Small intestine (tissue), 7 donors: ENCODE results near the gene SNPH. TPM values are rescaled to one million over a fixed set of nuclear protein-coding genes. Genes with fewer than 3 reads are reported as not detected.
"Not testable (repeated sequence)": the region's sequence is repeated elsewhere in the genome, so short reads cannot be mapped to it uniquely, and the experiment has no call there.

Source experiments
- DNase-seq, 2 donors: peaks; one replicate each; pipeline versions ENCODE4 v3.0.0 to v3.0.0-alpha.2; 2013
- FAIRE-seq: peaks from 2 replicates; lab custom pipeline; 2012; peaks lifted over from hg19 to GRCh38; lab: Jason Lieb, UNC
- H3K27ac ChIP-seq, 3 donors: one replicate each; pipeline ENCODE4 v1.5.1; 2013; ENCODE audit warnings: low read length in 2 of 3, mild to moderate bottlenecking in 2 of 3, control low read depth in 1 of 3, inconsistent platforms in 1 of 3, low read depth in 1 of 3, moderate library complexity in 1 of 3
- H3K27me3 ChIP-seq, 3 donors: one replicate each; pipeline ENCODE4 v1.6.1; 2013; ENCODE audit warnings: low read length in 3 of 3, inconsistent platforms in 1 of 3; ENCODE audit not compliant: control insufficient read depth in 3 of 3, insufficient read depth in 3 of 3
- H3K36me3 ChIP-seq, 3 donors: one replicate each; pipeline ENCODE4 v1.6.1; 2013; ENCODE audit warnings: low read length in 3 of 3, inconsistent platforms in 1 of 3, low read depth in 1 of 3, mild to moderate bottlenecking in 1 of 3, moderate library complexity in 1 of 3; ENCODE audit not compliant: control insufficient read depth in 3 of 3, insufficient read depth in 2 of 3
- H3K4me1 ChIP-seq, 3 donors: one replicate each; pipeline ENCODE4 v1.6.1; 2013; ENCODE audit warnings: low read length in 2 of 3, inconsistent platforms in 1 of 3, low read depth in 1 of 3, mild to moderate bottlenecking in 1 of 3, moderate library complexity in 1 of 3; ENCODE audit not compliant: control insufficient read depth in 3 of 3, insufficient read depth in 2 of 3
- H3K4me3 ChIP-seq, 3 donors: one replicate each; pipeline ENCODE4 v1.5.1; 2013; ENCODE audit warnings: low read length in 3 of 3, control low read depth in 1 of 3, inconsistent platforms in 1 of 3, low read depth in 1 of 3, mild to moderate bottlenecking in 1 of 3, moderate library complexity in 1 of 3
- H3K9me3 ChIP-seq, 2 donors: one replicate each; pipeline ENCODE4 v1.6.1; 2013; ENCODE audit warnings: low read depth in 1 of 2, low read length in 1 of 2; ENCODE audit not compliant: control insufficient read depth in 2 of 2, insufficient read depth in 1 of 2
- WGBS, 3 donors: extraction: QIAGEN DNeasy Blood & Tissue Kit; methylation state at CpG; one replicate each; pipeline ENCODE4 v1.1.7; 2013; 5-methylcytosine and 5-hydroxymethylcytosine counted together
- polyA plus RNA-seq, 4 donors: library from polyadenylated mRNA; stranded (reverse) in 3 of 4; unstranded in 1 of 4; fragments of 200-250 nt in 3 of 4; fragments of 120-200 nt in 1 of 4; gene quantifications; one replicate each; pipeline versions ENCODE4 v1.2.1 to v1.2.3, GENCODE V29; 2013
- donor health status: healthy with polysubstance abuse.
- donor health status: control.
- donor health status: control.
- donor health status: Bipolar disorder and iron deficiency.
- donor health status: healthy.

Gene SNPH
- polyA plus RNA-seq, 4 donors: 0.45 to 3.2 (median 0.73) TPM

DNA sequence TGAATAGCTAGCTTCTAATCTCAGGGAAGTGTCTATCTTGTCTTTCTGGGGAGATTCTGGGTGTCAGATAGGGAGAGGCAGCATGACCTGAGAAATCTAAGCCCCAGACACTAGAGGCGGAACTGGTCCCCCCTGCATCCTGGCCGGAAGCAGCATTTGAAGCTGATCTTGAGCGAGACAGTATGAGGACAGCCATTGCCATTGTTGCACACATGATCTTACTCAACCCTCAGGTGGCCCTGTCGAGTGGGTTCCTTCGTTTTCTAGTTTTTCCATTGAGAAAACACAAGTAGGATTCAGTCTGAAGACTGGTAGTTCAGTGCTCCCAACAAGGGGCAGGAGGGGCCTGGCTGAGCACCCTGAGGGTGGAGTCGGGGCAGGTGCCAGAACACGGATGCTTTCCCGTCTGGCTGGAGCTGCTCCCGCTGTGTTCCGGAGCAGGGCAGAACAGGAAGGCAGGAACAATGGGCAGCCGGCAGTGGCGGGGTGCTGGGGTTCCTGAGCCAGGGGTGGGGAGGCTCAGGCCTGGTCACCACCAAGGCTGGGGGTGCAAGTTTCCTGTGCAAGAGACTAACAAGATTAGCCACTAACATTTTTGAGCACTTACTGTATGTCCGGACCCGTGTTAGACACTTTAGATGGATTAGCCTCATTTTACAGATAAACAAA, 70.7 kb downstream of the SNPH start:
- Histone ChIP-seq H3K4me1 (peaks cover 0 to 3% (median 2%) of the 10 kb centered on the region in 3 donors), H3K36me3 (peaks cover 0 to 33% (median 0%) of the 10 kb centered on the region in 3 donors), H3K27ac (peak overlapping the region in 1 of 3 donors; percentile 64), H3K9me3 (peaks cover 0 to 7% of the 10 kb centered on the region in 2 donors), H3K4me3 (no peak overlapping the region), H3K27me3 (no peaks in the 10 kb centered on the region)
- 19 to 36% (median 35%) methylated on average over 14 of the region's 14 CpGs for WGBS, 3 donors
- FAIRE-seq: no peak
- DNase-seq: peak in 1 of 2 donors; percentile 40

DNA sequence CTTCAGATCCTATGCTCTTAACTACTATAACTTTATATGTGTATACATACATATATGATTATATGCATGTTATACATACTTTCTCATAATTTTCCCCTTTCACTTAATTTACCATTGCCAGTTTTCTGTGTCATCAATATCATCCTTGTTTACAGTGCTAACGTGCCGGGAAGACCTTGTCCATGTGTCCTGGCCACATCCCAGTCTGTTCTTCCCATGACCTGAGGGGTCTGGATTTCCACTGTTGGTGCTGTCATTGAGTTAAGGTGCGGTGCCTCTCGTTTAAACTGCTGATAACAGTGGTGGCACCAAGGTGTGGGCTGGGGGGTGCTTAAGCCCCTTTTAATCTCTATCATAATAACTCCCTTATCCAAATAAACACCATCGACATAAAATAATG, 71.3 kb downstream of the SNPH start:
- H3K27me3 ChIP-seq: no peaks in the 10 kb centered on the region
- DNase-seq: no peak
- H3K9me3 ChIP-seq: peaks cover 0 to 7% of the 10 kb centered on the region in 2 donors
- H3K4me1 ChIP-seq: peaks cover 0 to 3% (median 2%) of the 10 kb centered on the region in 3 donors
- H3K4me3 ChIP-seq: no peak overlapping the region
- 25 to 40% (median 35%) methylated on average over 5 of the region's 5 CpGs for WGBS, 3 donors
- peak overlapping the region in 1 of 3 donors; percentile 9 for H3K27ac ChIP-seq
- peaks cover 0 to 27% (median 0%) of the 10 kb centered on the region in 3 donors for H3K36me3 ChIP-seq
- no peak for FAIRE-seq

GRCh38 chr20:1338096-1338495, 72.0 kb downstream of the SNPH start:
- H3K27me3 ChIP-seq: no peaks in the 10 kb centered on the region
- peaks cover 0 to 7% of the 10 kb centered on the region in 2 donors for H3K9me3 ChIP-seq
- no peak overlapping the region for H3K4me3 ChIP-seq
- peaks cover 0 to 3% (median 2%) of the 10 kb centered on the region in 3 donors for H3K4me1 ChIP-seq
- FAIRE-seq: no peak
- peaks cover 0 to 22% (median 0%) of the 10 kb centered on the region in 3 donors for H3K36me3 ChIP-seq
- no peak for DNase-seq
- peak overlapping the region in 1 of 3 donors; percentile 24 for H3K27ac ChIP-seq
- 97 to 99% (median 99%) methylated on average over 5 of the region's 5 CpGs for WGBS, 3 donors

GRCh38 chr20:1338801-1339200, 72.7 kb downstream of the SNPH start:
- 89 to 97% (median 91%) methylated on average over 4 of the region's 4 CpGs for WGBS, 3 donors

DNA sequence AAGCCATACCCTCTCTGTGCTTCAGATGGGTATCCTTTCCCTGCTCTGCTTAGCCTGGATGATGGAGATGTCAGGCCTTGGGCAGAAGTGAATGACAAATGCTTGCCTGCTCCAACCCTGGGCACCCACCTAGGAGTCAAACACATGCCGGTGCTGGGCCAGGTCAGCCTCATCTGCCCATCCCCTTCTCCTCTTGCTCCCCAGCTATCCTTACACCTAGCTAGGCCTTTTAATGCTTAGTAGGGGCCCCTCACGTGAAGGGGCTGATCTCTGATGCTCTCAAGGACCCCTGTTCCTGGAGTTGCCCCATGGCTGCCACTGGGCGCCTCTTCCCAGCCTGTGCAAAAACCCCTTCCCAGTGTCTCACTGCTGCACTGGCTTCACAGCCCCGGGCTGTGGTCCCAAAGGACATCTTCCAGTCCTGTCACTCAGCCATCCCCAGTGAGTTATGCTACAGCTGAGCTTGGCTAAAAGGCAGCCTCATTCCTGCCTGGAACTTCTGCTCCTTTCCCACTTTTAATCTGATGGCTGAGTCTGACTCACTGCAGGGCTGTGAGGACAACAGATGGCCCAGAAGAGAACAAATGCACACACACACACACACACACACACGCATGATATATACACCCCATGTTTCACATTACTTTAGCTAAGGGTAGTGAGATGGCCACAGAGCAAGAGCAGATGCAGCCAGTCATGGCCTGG, 75.6 kb downstream of the SNPH start:
- peaks cover 0 to 2% (median 0%) of the 10 kb centered on the region in 3 donors for H3K36me3 ChIP-seq
- H3K4me1 ChIP-seq: peaks cover 0 to 3% (median 2%) of the 10 kb centered on the region in 3 donors
- H3K4me3 ChIP-seq: no peak overlapping the region
- H3K9me3 ChIP-seq: no peaks in the 10 kb centered on the region
- H3K27ac ChIP-seq: no peak overlapping the region
- WGBS, 3 donors: 87 to 91% (median 90%) methylated on average over 5 of the region's 5 CpGs
- H3K27me3 ChIP-seq: no peaks in the 10 kb centered on the region
- DNase-seq (no peak), FAIRE-seq (no peak)

More at GRCh38 chr20:1338801-1339200, 72.7 kb downstream of the SNPH start:
- Histone ChIP-seq H3K27me3 (no peaks in the 10 kb centered on the region), H3K9me3 (peaks cover 0 to 6% of the 10 kb centered on the region in 2 donors), H3K4me3 (no peak overlapping the region), H3K36me3 (peaks cover 0 to 15% (median 0%) of the 10 kb centered on the region in 3 donors), H3K4me1 (peaks cover 0 to 3% (median 2%) of the 10 kb centered on the region in 3 donors), H3K27ac (no peak overlapping the region)
- no peak for DNase-seq
- FAIRE-seq: no peak

- not testable (repeated sequence) for DNase-seq, H3K27me3 ChIP-seq, H3K27ac ChIP-seq, H3K4me3 ChIP-seq, H3K9me3 ChIP-seq, FAIRE-seq, H3K4me1 ChIP-seq, H3K36me3 ChIP-seq
- 88 to 95% (median 93%) methylated on average over 8 of the region's 8 CpGs for WGBS, 3 donors
Measured at GRCh38 chr20:1343446-1344124, 77.5 kb downstream of the SNPH start.

DNA sequence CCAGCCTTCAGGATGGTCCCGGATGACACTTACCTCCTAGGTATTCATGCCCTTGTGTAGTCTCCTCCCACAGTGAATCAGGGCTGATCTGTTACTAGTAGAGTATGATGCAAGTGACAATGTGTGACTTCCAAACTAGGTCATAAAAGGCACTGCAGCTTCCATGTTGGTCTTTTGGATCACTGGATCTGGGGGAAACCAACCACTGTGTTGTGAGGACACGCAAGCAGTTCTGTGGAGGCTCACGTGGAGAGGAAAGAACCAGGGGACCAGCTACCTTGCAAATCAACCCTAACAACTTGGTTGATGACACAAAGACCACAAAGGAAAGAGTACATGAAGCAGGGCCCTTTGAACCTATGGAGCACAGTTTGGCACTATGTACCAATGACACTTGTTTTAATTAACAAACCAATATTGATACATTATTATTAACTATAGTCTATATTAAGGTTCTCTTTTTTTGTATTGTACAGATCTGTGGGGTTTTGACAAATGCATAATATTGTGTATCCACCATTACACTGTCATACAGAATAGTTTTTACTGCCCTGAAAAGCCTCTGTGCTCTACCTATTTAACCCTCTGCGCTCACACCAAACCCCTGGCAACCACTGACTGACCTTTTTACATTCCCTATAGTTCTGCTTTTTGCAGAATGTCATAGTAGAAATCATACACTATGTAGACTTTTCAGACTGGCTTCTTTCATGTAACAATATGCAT, 79.1 kb downstream of the SNPH start:
- no peaks in the 10 kb centered on the region for H3K27me3 ChIP-seq
- no peak for DNase-seq
- H3K4me1 ChIP-seq: no peaks in the 10 kb centered on the region
- H3K9me3 ChIP-seq: peaks cover 0 to 2% of the 10 kb centered on the region in 2 donors
- WGBS, 3 donors: 81 to 90% (median 86%) methylated on average over 4 of the region's 4 CpGs
- H3K36me3 ChIP-seq: peaks cover 0 to under 1% (median 0%) of the 10 kb centered on the region in 3 donors
- no peak overlapping the region for H3K4me3 ChIP-seq
- no peak overlapping the region for H3K27ac ChIP-seq
- FAIRE-seq: no peak

GRCh38 chr20:1345756-1346093, 79.6 kb downstream of the SNPH start:
- no peaks in the 10 kb centered on the region for H3K27me3 ChIP-seq
- 75 to 92% (median 77%) methylated on average over 1 of the region's 1 CpG for WGBS, 3 donors
- DNase-seq (no peak), FAIRE-seq (no peak)
- H3K4me1 ChIP-seq: no peaks in the 10 kb centered on the region
- peaks cover 0 to 2% (median 0%) of the 10 kb centered on the region in 3 donors for H3K36me3 ChIP-seq
- no peak overlapping the region for H3K4me3 ChIP-seq
- H3K27ac ChIP-seq: no peak overlapping the region
- peaks cover 0 to 3% of the 10 kb centered on the region in 2 donors for H3K9me3 ChIP-seq
